Endothelial cell of umbilical vein (primary cell): ENCODE data around the gene CLIP1. TPM values are rescaled to one million over a fixed set of nuclear protein-coding genes. Genes with fewer than 3 reads are reported as not detected.
"Not testable (repeated sequence)": the region's sequence is repeated elsewhere in the genome, so short reads cannot be mapped to it uniquely, and the experiment has no call there.

ENCODE experiments used
- BruUV-seq: library from RNA; stranded (reverse); fragments of 400-500 nt; replicated peaks from 2 replicates; lab custom pipeline; 2021; lab: Mats Ljungman, UMichigan
- CTCF ChIA-PET: fragments of 300-600, 350-600 bp; sonication (Branson Sonifier 250); formaldehyde crosslinking; loops from one replicate; lab custom pipeline; 2021; ENCODE audit warnings: antibody characterized with exemption, inconsistent platforms; lab: Charles Lee
- POLR2A ChIA-PET: fragments of 300-600, 350-600 bp; sonication (Branson Sonifier 250); formaldehyde crosslinking; loops from one replicate; lab custom pipeline; 2021; ENCODE audit warnings: antibody characterized with exemption, inconsistent platforms; lab: Charles Lee
- DNase-seq: peaks from one replicate; pipeline ENCODE4 v3.0.0-alpha.2; 2011; ENCODE audit warnings: low read depth, low spot score
- FAIRE-seq: peaks from 2 replicates; lab custom pipeline; 2011; peaks lifted over from hg19 to GRCh38; lab: Jason Lieb, UNC
- H2AFZ ChIP-seq: 2 replicates; pipeline ENCODE4 v1.6.0; 2012; ENCODE audit warnings: low read depth, low read length, control low read depth, inconsistent platforms
- H3K27ac ChIP-seq: 2 replicates; pipeline ENCODE4 v1.5.1; 2011; ENCODE audit warnings: low read depth, mild to moderate bottlenecking, control low read depth, low read length, moderate library complexity; ENCODE audit not compliant: insufficient read depth
- H3K27me3 ChIP-seq, 2 experiments: 2 replicates each; pipeline versions ENCODE4 v1.6.0 to v1.6.1; 2011; ENCODE audit warnings: low read length in 2 of 2, mixed read lengths in 1 of 2; ENCODE audit not compliant: control insufficient read depth in 2 of 2, insufficient read depth in 2 of 2
- H3K36me3 ChIP-seq, 2 experiments: 2 replicates in 1 of 2; 3 replicates in 1 of 2; pipeline ENCODE4 v1.5.1; 2011; ENCODE audit warnings: low read length in 2 of 2, mild to moderate bottlenecking in 1 of 2, moderate library complexity in 1 of 2; ENCODE audit not compliant: control insufficient read depth in 2 of 2, insufficient read depth in 2 of 2; ENCODE audit errors: extremely low read depth in 1 of 2
- H3K4me1 ChIP-seq: 3 replicates; pipeline ENCODE4 v1.5.1; 2011; ENCODE audit warnings: mild to moderate bottlenecking, low read length; ENCODE audit not compliant: control insufficient read depth, insufficient read depth; ENCODE audit errors: extremely low read depth
- H3K4me2 ChIP-seq: 2 replicates; pipeline ENCODE4 v1.6.1; 2011; ENCODE audit warnings: low read length, control low read depth, mixed read lengths; ENCODE audit not compliant: insufficient read depth
- H3K4me3 ChIP-seq, 3 experiments: fragments of 200-600 bp in 1 of 3; sonication (generic), shearing (Covaris generic) in 1 of 3; replicated peaks in 1 of 3; 2 replicates each; pipeline ENCODE4 v1.5.1; 2011 to 2016; ENCODE audit warnings: control low read depth in 3 of 3, low read length in 3 of 3, mild to moderate bottlenecking in 2 of 3, inconsistent platforms in 1 of 3, low read depth in 1 of 3, moderate library complexity in 1 of 3; ENCODE audit not compliant: insufficient read depth in 1 of 3
- H3K79me2 ChIP-seq: 2 replicates; pipeline ENCODE4 v1.6.0; 2012; ENCODE audit warnings: low read length, inconsistent platforms; ENCODE audit not compliant: control insufficient read depth, insufficient read depth
- H3K9ac ChIP-seq: replicated peaks from 2 replicates; pipeline ENCODE3; 2011; ENCODE audit warnings: low read length, control low read depth; ENCODE audit not compliant: insufficient read depth; ENCODE audit errors: extremely low read depth
- H3K9me1 ChIP-seq: replicated peaks from 3 replicates; pipeline ENCODE4 v1.6.0; 2011; ENCODE audit warnings: mild to moderate bottlenecking, low read length; ENCODE audit not compliant: control insufficient read depth, insufficient read depth; ENCODE audit errors: extremely low read depth
- H3K9me3 ChIP-seq: replicated peaks from 2 replicates; pipeline ENCODE4 v1.5.1; 2012; ENCODE audit warnings: low read length, inconsistent platforms; ENCODE audit not compliant: control insufficient read depth, insufficient read depth
- H4K20me1 ChIP-seq: replicated peaks from 2 replicates; pipeline ENCODE3; 2011; ENCODE audit warnings: mild to moderate bottlenecking, low read length; ENCODE audit not compliant: control insufficient read depth, insufficient read depth; ENCODE audit errors: extremely low read depth
- FOS ChIP-seq: IDR thresholded peaks from 2 replicates; pipeline ENCODE4 v1.6.1; 2011; ENCODE audit warnings: mild to moderate bottlenecking, low read length, moderate library complexity, borderline replicate concordance; ENCODE audit not compliant: insufficient read depth
- GATA2 ChIP-seq: IDR thresholded peaks from 2 replicates; pipeline ENCODE4 v1.7.0; 2011; ENCODE audit warnings: low read depth, mild to moderate bottlenecking, moderate library complexity, mixed read lengths, low read length; ENCODE audit not compliant: insufficient read length, insufficient read depth
- JUN ChIP-seq: IDR thresholded peaks from 2 replicates; pipeline ENCODE4 v1.6.1; 2011; ENCODE audit warnings: borderline replicate concordance, low read depth; ENCODE audit not compliant: insufficient read length, insufficient read depth
- MYC ChIP-seq: IDR thresholded peaks from one replicate; pipeline ENCODE4 v1.6.1; 2011; ENCODE audit warnings: mild to moderate bottlenecking, low read depth, low read length
- POLR2A ChIP-seq: IDR thresholded peaks from 2 replicates; pipeline ENCODE4 v1.6.1; 2012; ENCODE audit warnings: low read depth, mild to moderate bottlenecking, control low read depth, low read length
- dilution Hi-C: fragments of 300-500 bp; cut with MboI; formaldehyde crosslinking; loops from one replicate; pipeline ENCODE4 v1.15.0; 2019; ENCODE audit warnings: low sequenced_read_pairs; ENCODE audit not compliant: extremely low pct_ligation_motif_present
- intact Hi-C: fragments of 100-400 bp; cut with micrococcal nuclease; formaldehyde crosslinking; loops from one replicate; pipeline ENCODE4 v1.10.0; 2022
- polyA plus RNA-seq, 4 experiments: library from polyadenylated mRNA; depleted of rRNA in 3 of 4; stranded (reverse) in 3 of 4; unstranded in 1 of 4; fragments of >200 nt; gene quantifications; 2 replicates each; pipeline versions ENCODE4 v1.2.1 to v1.2.3, GENCODE V29; 2011 to 2012; ENCODE audit warnings: missing spikeins in 1 of 4
- total RNA-seq: library from RNA; stranded (reverse); gene quantifications from 2 replicates; pipeline ENCODE4 v1.2.3, GENCODE V29; 2021

CLIP1 gene
- total and polyA plus RNA-seq, 2 donors (not counting 3 experiments of a cell fraction or from before 2014, with no cell fraction given), result 56.5 to 84.3 TPM

DNA sequence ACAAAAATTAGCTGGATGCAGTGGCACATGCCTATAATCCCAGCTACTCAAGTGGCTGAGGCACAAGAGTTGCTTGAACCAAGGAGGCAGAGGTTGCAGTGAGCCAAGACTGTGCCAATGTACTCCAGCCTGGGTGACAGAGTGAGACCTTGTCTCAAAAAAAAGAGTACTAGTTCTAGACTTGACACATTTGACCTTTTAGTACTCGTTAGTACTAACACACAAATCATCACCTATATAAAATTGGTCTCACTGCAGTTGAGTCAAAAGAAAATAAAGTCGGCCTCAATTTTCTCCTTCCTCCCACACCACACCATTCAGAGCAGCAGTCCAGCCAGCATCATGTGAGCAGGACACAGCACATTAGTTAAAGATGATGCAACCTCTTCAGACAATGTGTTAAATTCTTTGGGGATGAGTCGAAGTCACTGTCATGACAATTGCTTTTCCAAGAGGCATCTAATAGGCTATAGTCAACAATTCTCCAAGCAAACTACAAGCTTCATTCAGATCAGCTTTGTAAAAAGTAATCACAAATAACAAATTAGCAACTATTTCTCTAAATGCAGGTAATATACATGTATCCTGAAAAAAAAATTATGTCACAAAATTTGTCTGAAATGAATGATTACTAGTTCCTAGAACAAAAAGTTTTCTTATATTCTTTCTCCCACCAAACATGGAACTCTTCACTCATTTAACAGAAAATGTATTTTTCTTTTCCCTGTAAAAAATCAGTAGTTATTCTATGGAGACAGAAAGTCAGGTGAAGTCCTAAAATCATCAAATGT lies 55.6 kb downstream of the CLIP1 start:
- Histone ChIP-seq H3K9me1 (no peaks in the 10 kb centered on the region), H3K79me2 (peaks cover 35% of the 10 kb centered on the region), H3K36me3 (peaks cover 2% of the 10 kb centered on the region in 2 experiments), H4K20me1 (no peaks in the 10 kb centered on the region), H3K9me3 (no peaks in the 10 kb centered on the region), H3K4me1 (peaks cover 31% of the 10 kb centered on the region), H2AFZ (no peak overlapping the region), H3K9ac (peak overlapping the region; percentile 39), H3K27me3 (no peaks in the 10 kb centered on the region), H3K4me3 (no peak overlapping the region), H3K27ac (peak overlapping the region; percentile 57), H3K4me2 (peak overlapping the region; percentile 1)
- ChIA-PET CTCF (interaction anchor here (0.8 to 1.4 kb wide), 2 partner anchors 16 to 31 kb away, joined by 3 to 4 read pairs; no protein-coding TSS in a partner anchor), POLR2A (no interaction called here)
- FAIRE-seq (peak; percentile 74), DNase-seq (peak; percentile 73)
- dilution Hi-C loops (no loop called here), intact Hi-C loops (loop anchor here (2.0 kb wide), 1 partner anchor 56 kb away; the partner anchor contains the start of gene CLIP1)
- BruUV-seq, result TSS peak; percentile 92
- peak; percentile 85 for TF ChIP-seq JUN
- peak; percentile 55 for TF ChIP-seq FOS
- no peak for TF ChIP-seq MYC
- TF ChIP-seq GATA2, result no peak
- no peak for TF ChIP-seq POLR2A

DNA sequence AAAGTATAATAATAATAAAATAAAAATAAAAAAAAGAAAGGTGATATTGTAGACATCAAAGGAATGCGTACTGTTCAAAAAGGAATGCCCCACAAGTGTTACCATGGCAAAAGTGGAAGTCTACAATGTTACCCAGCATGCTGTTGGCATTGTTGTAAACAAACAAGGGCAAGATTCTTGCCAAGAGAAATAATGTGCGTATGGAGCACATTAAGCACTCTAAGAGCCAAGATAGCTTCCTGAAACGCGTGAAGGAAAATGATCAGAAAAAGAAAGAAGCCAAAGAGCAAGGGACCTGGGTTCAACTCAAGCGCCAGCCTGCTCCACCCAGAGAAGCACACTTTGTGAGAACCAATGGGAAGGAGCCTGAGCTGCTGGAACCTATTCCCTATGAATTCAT lies 57.2 kb downstream of the CLIP1 start:
- DNase-seq, result peak; percentile 60
- BruUV-seq, result not testable (repeated sequence)

More for the DNA sequence above, 57.2 kb downstream of the CLIP1 start:
- FAIRE-seq, H3K9me3 ChIP-seq, H4K20me1 ChIP-seq, H3K27me3 ChIP-seq, H2AFZ ChIP-seq, dilution Hi-C loops, H3K9ac ChIP-seq, H3K4me3 ChIP-seq, H3K4me2 ChIP-seq, H3K9me1 ChIP-seq, POLR2A ChIA-PET, intact Hi-C loops: not testable (repeated sequence)
- Histone ChIP-seq H3K4me1 (peaks cover 31% of the 10 kb centered on the region), H3K79me2 (peaks cover 25% of the 10 kb centered on the region), H3K27ac (peak overlapping the region; percentile 57), H3K36me3 (peaks cover 2 to 13% of the 10 kb centered on the region in 2 experiments)
- CTCF ChIA-PET, result interaction anchor here (1.4 kb wide), 2 partner anchors 15 to 34 kb away, joined by 4 read pairs; no protein-coding TSS in a partner anchor
